Spinal cord (tissue), 10 donors: ENCODE measurements around the gene GAPT. TPM values are rescaled to one million over a fixed set of nuclear protein-coding genes. Genes with fewer than 3 reads are reported as not detected.
A peak's percentile ranks its signal among the peaks of the same experiment; 100 is the strongest.

ENCODE experiments used
- DNase-seq, 6 donors: peaks; one replicate each; pipeline versions ENCODE4 v3.0.0 to v3.0.0-alpha.2; 2013 to 2015; ENCODE audit warnings: low spot score in 6 of 6, low read depth in 4 of 6
- H3K27ac ChIP-seq: one replicate; pipeline ENCODE4 v1.5.1; 2013; ENCODE audit warnings: low read depth, low read length, control low read depth
- H3K27me3 ChIP-seq: one replicate; pipeline ENCODE4 v1.6.1; 2013; ENCODE audit warnings: low read length; ENCODE audit not compliant: control insufficient read depth, insufficient read depth
- H3K36me3 ChIP-seq: one replicate; pipeline ENCODE4 v1.6.1; 2013; ENCODE audit warnings: low read length; ENCODE audit not compliant: control insufficient read depth, insufficient read depth
- H3K4me1 ChIP-seq: one replicate; pipeline ENCODE4 v1.6.1; 2013; ENCODE audit warnings: low read length; ENCODE audit not compliant: control insufficient read depth, insufficient read depth
- H3K4me3 ChIP-seq: one replicate; pipeline ENCODE4 v1.5.1; 2013; ENCODE audit warnings: low read depth, low read length, control low read depth
- H3K9me3 ChIP-seq: one replicate; pipeline ENCODE4 v1.6.1; 2013; ENCODE audit warnings: low read length; ENCODE audit not compliant: control insufficient read depth, insufficient read depth
- WGBS: methylation state at CpG from one replicate; pipeline ENCODE4 v1.1.5; 2013; ENCODE audit warnings: missing lambda C conversion rate; ENCODE audit not compliant: insufficient coverage; 5-methylcytosine and 5-hydroxymethylcytosine counted together
- polyA plus RNA-seq, 2 donors: library from polyadenylated mRNA; unstranded; fragments of 120-200 nt; gene quantifications; one replicate each; pipeline ENCODE4 v1.2.1, GENCODE V29; 2013; ENCODE audit not compliant: insufficient read length in 2 of 2
- total RNA-seq, 2 donors: library from RNA; depleted of rRNA in 1 of 2; stranded (reverse); fragments of 120-200 nt in 1 of 2; fragments of >200 nt in 1 of 2; gene quantifications; one replicate each; pipeline versions ENCODE4 v1.2.3 to v1.2.4, GENCODE V29; 2013 to 2014
- donor health status: healthy.

GAPT gene
- total and polyA plus RNA-seq, 4 donors, result 0.38 to 3.7 (median 0.83) TPM

GRCh38 chr5:58460002-58460731 is 31.1 kb upstream of the GAPT start, which contains the start of gene PLK2:
Gene PLK2, minus strand, starts transcription at chr5:58460086. Its CDS starts 127 bp downstream, at chr5:58459959.
- WGBS, result under 1% methylated on average over 89 of the region's 89 CpGs
- H3K36me3 ChIP-seq, result no peaks in the 10 kb centered on the region
- no peaks in the 10 kb centered on the region for H3K9me3 ChIP-seq
- H3K27me3 ChIP-seq, result no peaks in the 10 kb centered on the region
- peak within 1 kb of the TSS; percentile 91 for H3K4me3 ChIP-seq
- H3K4me1 ChIP-seq, result peaks cover 7% of the 10 kb centered on the region
- H3K27ac ChIP-seq, result peak within 1 kb of the TSS; percentile 93
- DNase-seq, result peak; percentile 87 to 98 (median 89)

GRCh38 chr5:58460732-58461286 is 30.4 kb upstream of the GAPT start:
- 9% methylated on average over 28 of the region's 30 CpGs for WGBS
- no peaks in the 10 kb centered on the region for H3K27me3 ChIP-seq
- peak overlapping the region; percentile 93 for H3K27ac ChIP-seq
- peaks cover 7% of the 10 kb centered on the region for H3K4me1 ChIP-seq
- DNase-seq, result peak; percentile 85 to 97 (median 89)
- no peaks in the 10 kb centered on the region for H3K36me3 ChIP-seq
- no peaks in the 10 kb centered on the region for H3K9me3 ChIP-seq
- H3K4me3 ChIP-seq, result peak overlapping the region; percentile 91

- H3K4me3 ChIP-seq, result no peak overlapping the region
- WGBS, result no CpG with 5 or more reads among the region's 3 CpGs
- no peaks in the 10 kb centered on the region for H3K36me3 ChIP-seq
- no peak for DNase-seq
- no peaks in the 10 kb centered on the region for H3K9me3 ChIP-seq
- no peaks in the 10 kb centered on the region for H3K27me3 ChIP-seq
- no peak overlapping the region for H3K27ac ChIP-seq
- peaks cover 7% of the 10 kb centered on the region for H3K4me1 ChIP-seq
Measured at GRCh38 chr5:58462154-58462553, 29.1 kb upstream of the GAPT start.

- Histone ChIP-seq H3K27ac (no peak overlapping the region), H3K4me3 (no peak overlapping the region), H3K9me3 (no peaks in the 10 kb centered on the region), H3K4me1 (peaks cover 7% of the 10 kb centered on the region), H3K36me3 (no peaks in the 10 kb centered on the region), H3K27me3 (no peaks in the 10 kb centered on the region)
- peak in 5 of 6 donors; percentile 39 to 94 (median 64) for DNase-seq
- no CpG with 5 or more reads among the region's 4 CpGs for WGBS
Measured at GRCh38 chr5:58462623-58463230, 28.5 kb upstream of the GAPT start.

GRCh38 chr5:58466939-58467338 is 24.3 kb upstream of the GAPT start:
- H3K36me3 ChIP-seq, result no peaks in the 10 kb centered on the region
- H3K27me3 ChIP-seq, result no peaks in the 10 kb centered on the region
- no peaks in the 10 kb centered on the region for H3K9me3 ChIP-seq
- H3K4me3 ChIP-seq, result no peak overlapping the region
- H3K4me1 ChIP-seq, result no peaks in the 10 kb centered on the region
- 49% methylated on average over 3 of the region's 4 CpGs for WGBS
- no peak for DNase-seq
- H3K27ac ChIP-seq, result no peak overlapping the region

GRCh38 chr5:58469896-58470295 is 21.3 kb upstream of the GAPT start:
- no peak overlapping the region for H3K4me3 ChIP-seq
- WGBS, result no CpG with 5 or more reads among the region's 2 CpGs

GRCh38 chr5:58475404-58475803 is 15.8 kb upstream of the GAPT start:
- no peak overlapping the region for H3K27ac ChIP-seq
- H3K27me3 ChIP-seq, result no peaks in the 10 kb centered on the region
- peaks cover 4% of the 10 kb centered on the region for H3K9me3 ChIP-seq
- no peak overlapping the region for H3K4me3 ChIP-seq
- no peaks in the 10 kb centered on the region for H3K4me1 ChIP-seq
- no peak for DNase-seq
- H3K36me3 ChIP-seq, result no peaks in the 10 kb centered on the region
- WGBS, result 92% methylated on average over 3 of the region's 3 CpGs

More at GRCh38 chr5:58469896-58470295, 21.3 kb upstream of the GAPT start:
- Histone ChIP-seq H3K36me3 (no peaks in the 10 kb centered on the region), H3K27me3 (no peaks in the 10 kb centered on the region), H3K4me1 (no peaks in the 10 kb centered on the region), H3K27ac (no peak overlapping the region), H3K9me3 (no peaks in the 10 kb centered on the region)
- no peak for DNase-seq

- Histone ChIP-seq H3K27me3 (no peaks in the 10 kb centered on the region), H3K9me3 (peaks cover 4% of the 10 kb centered on the region), H3K27ac (no peak overlapping the region), H3K4me1 (no peaks in the 10 kb centered on the region), H3K4me3 (no peak overlapping the region), H3K36me3 (no peaks in the 10 kb centered on the region)
- WGBS, result no CpG with 5 or more reads among the region's 1 CpG
- peak in 3 of 6 donors; percentile 31 to 83 (median 35) for DNase-seq
Measured at GRCh38 chr5:58477760-58478376, 13.4 kb upstream of the GAPT start.

GRCh38 chr5:58481066-58481676 is 10.1 kb upstream of the GAPT start:
- Histone ChIP-seq H3K4me3 (no peak overlapping the region), H3K36me3 (no peaks in the 10 kb centered on the region), H3K27ac (no peak overlapping the region), H3K4me1 (no peaks in the 10 kb centered on the region), H3K9me3 (no peaks in the 10 kb centered on the region), H3K27me3 (no peaks in the 10 kb centered on the region)
- no peak for DNase-seq
